Measurements from ENCODE around the gene C9orf153.

GRCh38 chr9:86202338-86202882, 57.0 kb downstream of the C9orf153 start:
- no peak for TF ChIP-seq POLR2AphosphoS5 (IDR thresholded peaks at IDR 0.05; ENCODE audit: borderline replicate concordance, low read depth, low read length)
- TF ChIP-seq EZH2 (IDR thresholded peaks at IDR 0.05): no peak
- no peak for TF ChIP-seq FOXP2 (optimal IDR thresholded peaks at IDR 0.05; ENCODE audit: control extremely low read depth, extremely low read length, insufficient read depth)
